Kidney epithelial cell (primary cell): Measurements from ENCODE around the gene TENT5C. TPM values are rescaled to one million over a fixed set of nuclear protein-coding genes. Genes with fewer than 3 reads are reported as not detected.

Source experiments
- DNase-seq: peaks from one replicate; pipeline ENCODE4 v3.0.0-alpha.2; 2010; ENCODE audit warnings: low read depth
- H3K27me3 ChIP-seq: 2 replicates; pipeline ENCODE4 v1.6.0; 2011; ENCODE audit warnings: low read length; ENCODE audit not compliant: control insufficient read depth, insufficient read depth
- H3K36me3 ChIP-seq: 2 replicates; pipeline ENCODE4 v1.5.1; 2011; ENCODE audit warnings: low read length; ENCODE audit not compliant: control insufficient read depth, insufficient read depth
- H3K4me3 ChIP-seq: 2 replicates; pipeline ENCODE4 v1.5.1; 2011; ENCODE audit warnings: low read depth, mild to moderate bottlenecking, control low read depth, low read length
- CTCF ChIP-seq: IDR thresholded peaks from 2 replicates; pipeline ENCODE4 v1.5.1; 2011; ENCODE audit warnings: mild to moderate bottlenecking, moderate library complexity, low read length, control low read depth, inconsistent platforms; ENCODE audit not compliant: insufficient read depth, poor library complexity, severe bottlenecking
- total RNA-seq: library from RNA; depleted of rRNA; stranded (reverse); fragments of >200 nt; gene quantifications from 2 replicates; pipeline ENCODE4 v1.2.3, GENCODE V29; 2015

TENT5C gene
- total RNA-seq, 1 donor from 2014 or later, result 0.13 TPM

- H3K27me3 ChIP-seq, result no peaks in the 10 kb centered on the region
- TF ChIP-seq CTCF, result no peak
- DNase-seq, result no peak
- no peaks in the 10 kb centered on the region for H3K36me3 ChIP-seq
- no peak overlapping the region for H3K4me3 ChIP-seq
Measured at GRCh38 chr1:117590273-117590925, 15.4 kb upstream of the TENT5C start.

GRCh38 chr1:117591252-117591651 is 14.6 kb upstream of the TENT5C start:
- no peak for DNase-seq
- Histone ChIP-seq H3K36me3 (no peaks in the 10 kb centered on the region), H3K27me3 (no peaks in the 10 kb centered on the region), H3K4me3 (no peak overlapping the region)
- no peak for TF ChIP-seq CTCF

GRCh38 chr1:117592155-117592554 is 13.7 kb upstream of the TENT5C start:
- no peak overlapping the region for H3K4me3 ChIP-seq
- no peak for DNase-seq
- no peak for TF ChIP-seq CTCF
- H3K27me3 ChIP-seq, result peaks cover 2% of the 10 kb centered on the region
- no peaks in the 10 kb centered on the region for H3K36me3 ChIP-seq

GRCh38 chr1:117594261-117594990 is 11.4 kb upstream of the TENT5C start:
- H3K36me3 ChIP-seq, result no peaks in the 10 kb centered on the region
- H3K4me3 ChIP-seq, result no peak overlapping the region
- peaks cover 2% of the 10 kb centered on the region for H3K27me3 ChIP-seq
- no peak for DNase-seq
- TF ChIP-seq CTCF, result no peak

- DNase-seq, result no peak
- Histone ChIP-seq H3K36me3 (no peaks in the 10 kb centered on the region), H3K27me3 (peaks cover 9% of the 10 kb centered on the region), H3K4me3 (no peak overlapping the region)
- no peak for TF ChIP-seq CTCF
Measured at GRCh38 chr1:117596023-117596720, 9.7 kb upstream of the TENT5C start.
